Skeletal muscle satellite cell (primary cell): ENCODE results near the gene TBX10.
A peak's percentile ranks its signal among the peaks of the same experiment; 100 is the strongest.

ENCODE experiments used
- H3K27me3 ChIP-seq: 2 replicates; pipeline ENCODE4 v1.7.0; 2013; ENCODE audit warnings: low read length; ENCODE audit not compliant: control insufficient read depth, insufficient read depth
- H3K36me3 ChIP-seq: 2 replicates; pipeline ENCODE4 v1.7.0; 2013; ENCODE audit warnings: mild to moderate bottlenecking, control low read depth, low read length; ENCODE audit not compliant: insufficient read depth
- H3K4me1 ChIP-seq: 2 replicates; pipeline ENCODE4 v1.7.0; 2013; ENCODE audit warnings: low read length; ENCODE audit not compliant: control insufficient read depth, insufficient read depth
- H3K4me2 ChIP-seq: 2 replicates; pipeline ENCODE4 v1.7.0; 2013; ENCODE audit warnings: mild to moderate bottlenecking, low read length
- H3K4me3 ChIP-seq: 2 replicates; pipeline ENCODE4 v1.7.0; 2013; ENCODE audit warnings: low read length
- H3K9ac ChIP-seq: 2 replicates; pipeline ENCODE4 v1.7.0; 2013; ENCODE audit warnings: mild to moderate bottlenecking, low read depth, low read length, moderate library complexity
- H3K9me3 ChIP-seq: replicated peaks from 2 replicates; pipeline ENCODE4 v1.7.0; 2013; ENCODE audit warnings: mild to moderate bottlenecking, control low read depth, low read length

Gene TBX10

GRCh38 chr11:67613960-67614715 is 25.4 kb downstream of the TBX10 start:
- peaks cover 5% of the 10 kb centered on the region for H3K4me1 ChIP-seq
- peak overlapping the region; percentile 70 for H3K4me2 ChIP-seq
- H3K27me3 ChIP-seq: peaks cover 27% of the 10 kb centered on the region
- no peaks in the 10 kb centered on the region for H3K9me3 ChIP-seq
- H3K4me3 ChIP-seq: peak overlapping the region; percentile 46
- no peak overlapping the region for H3K9ac ChIP-seq
- peaks cover 15% of the 10 kb centered on the region for H3K36me3 ChIP-seq

DNA sequence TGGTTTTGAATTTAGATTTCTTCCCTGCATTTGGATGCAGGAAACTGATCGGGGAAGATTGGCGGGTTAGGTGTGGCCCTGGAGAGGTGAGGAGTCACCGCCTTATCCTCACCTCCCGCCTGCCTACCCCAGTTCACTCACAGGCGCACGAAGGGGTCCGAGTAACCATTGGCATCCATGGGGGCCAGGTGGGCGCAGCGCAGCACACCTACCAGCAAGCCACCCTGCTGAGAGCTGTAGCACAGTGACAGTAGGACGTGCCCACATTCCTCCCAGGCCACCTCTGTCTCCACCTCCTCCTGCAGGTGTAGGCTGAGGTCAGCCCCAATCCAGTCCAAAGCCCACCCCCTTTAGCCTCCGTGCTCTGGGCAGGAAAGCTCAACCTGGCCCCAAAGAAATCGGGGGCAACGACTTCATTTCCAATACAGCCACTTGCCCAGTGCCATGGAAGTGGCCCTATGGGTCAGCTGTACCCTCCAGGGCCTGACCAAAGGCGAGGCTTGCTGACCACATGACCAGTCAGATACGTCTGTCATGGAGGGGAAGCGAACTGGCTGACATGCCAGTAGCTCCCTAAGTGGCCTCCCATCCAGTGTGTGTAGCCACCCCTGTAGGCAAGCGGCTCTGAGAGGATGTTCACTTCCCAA is 26.1 kb downstream of the TBX10 start:
- no peaks in the 10 kb centered on the region for H3K9me3 ChIP-seq
- H3K4me2 ChIP-seq: peak overlapping the region; percentile 70
- peaks cover 20% of the 10 kb centered on the region for H3K36me3 ChIP-seq
- H3K4me1 ChIP-seq: peaks cover 5% of the 10 kb centered on the region
- H3K4me3 ChIP-seq: no peak overlapping the region
- H3K9ac ChIP-seq: no peak overlapping the region
- H3K27me3 ChIP-seq: peaks cover 27% of the 10 kb centered on the region

- Histone ChIP-seq H3K4me3 (no peak overlapping the region), H3K4me2 (no peak overlapping the region), H3K4me1 (peaks cover 6% of the 10 kb centered on the region), H3K9me3 (no peaks in the 10 kb centered on the region), H3K27me3 (peaks cover 25% of the 10 kb centered on the region), H3K9ac (no peak overlapping the region), H3K36me3 (peaks cover 20% of the 10 kb centered on the region)
Measured at GRCh38 chr11:67612751-67613150, 26.8 kb downstream of the TBX10 start.

GRCh38 chr11:67611704-67612587 is 27.6 kb downstream of the TBX10 start:
- Histone ChIP-seq H3K4me1 (peaks cover 10% of the 10 kb centered on the region), H3K36me3 (peaks cover 20% of the 10 kb centered on the region), H3K4me3 (no peak overlapping the region), H3K4me2 (no peak overlapping the region), H3K9me3 (no peaks in the 10 kb centered on the region), H3K9ac (no peak overlapping the region), H3K27me3 (peaks cover 17% of the 10 kb centered on the region)

GRCh38 chr11:67611165-67611564 is 28.4 kb downstream of the TBX10 start:
- Histone ChIP-seq H3K9me3 (no peaks in the 10 kb centered on the region), H3K4me1 (peaks cover 13% of the 10 kb centered on the region), H3K4me3 (no peak overlapping the region), H3K36me3 (peaks cover 20% of the 10 kb centered on the region), H3K4me2 (no peak overlapping the region), H3K9ac (no peak overlapping the region), H3K27me3 (peaks cover 11% of the 10 kb centered on the region)

- H3K4me1 ChIP-seq: peaks cover 15% of the 10 kb centered on the region
- peaks cover 20% of the 10 kb centered on the region for H3K36me3 ChIP-seq
- no peak overlapping the region for H3K9ac ChIP-seq
- no peaks in the 10 kb centered on the region for H3K9me3 ChIP-seq
- H3K4me2 ChIP-seq: no peak overlapping the region
- no peak overlapping the region for H3K4me3 ChIP-seq
- peaks cover 3% of the 10 kb centered on the region for H3K27me3 ChIP-seq
Measured at GRCh38 chr11:67610302-67610868, 29.2 kb downstream of the TBX10 start.

DNA sequence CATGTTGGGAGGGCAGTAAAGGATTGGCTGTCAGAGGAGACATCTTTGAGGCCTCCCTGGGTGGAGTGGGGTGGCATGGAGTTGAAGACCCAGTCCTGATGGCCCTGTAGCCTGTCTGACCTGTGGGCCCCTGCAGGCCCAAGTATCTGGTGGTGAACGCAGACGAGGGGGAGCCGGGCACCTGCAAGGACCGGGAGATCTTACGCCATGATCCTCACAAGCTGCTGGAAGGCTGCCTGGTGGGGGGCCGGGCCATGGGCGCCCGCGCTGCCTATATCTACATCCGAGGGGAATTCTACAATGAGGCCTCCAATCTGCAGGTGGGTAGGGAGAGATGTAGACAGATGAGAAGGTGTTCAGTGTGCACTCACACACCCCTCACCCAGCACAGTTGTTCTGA is 30.2 kb downstream of the TBX10 start:
- Histone ChIP-seq H3K9me3 (no peaks in the 10 kb centered on the region), H3K4me3 (no peak overlapping the region), H3K4me1 (peaks cover 15% of the 10 kb centered on the region), H3K27me3 (no peaks in the 10 kb centered on the region), H3K36me3 (peaks cover 20% of the 10 kb centered on the region), H3K4me2 (no peak overlapping the region), H3K9ac (no peak overlapping the region)

GRCh38 chr11:67608486-67608885 is 31.1 kb downstream of the TBX10 start:
- Histone ChIP-seq H3K9me3 (no peaks in the 10 kb centered on the region), H3K27me3 (no peaks in the 10 kb centered on the region), H3K36me3 (peaks cover 20% of the 10 kb centered on the region), H3K4me2 (no peak overlapping the region), H3K9ac (no peak overlapping the region), H3K4me3 (no peak overlapping the region), H3K4me1 (peaks cover 10% of the 10 kb centered on the region)

DNA sequence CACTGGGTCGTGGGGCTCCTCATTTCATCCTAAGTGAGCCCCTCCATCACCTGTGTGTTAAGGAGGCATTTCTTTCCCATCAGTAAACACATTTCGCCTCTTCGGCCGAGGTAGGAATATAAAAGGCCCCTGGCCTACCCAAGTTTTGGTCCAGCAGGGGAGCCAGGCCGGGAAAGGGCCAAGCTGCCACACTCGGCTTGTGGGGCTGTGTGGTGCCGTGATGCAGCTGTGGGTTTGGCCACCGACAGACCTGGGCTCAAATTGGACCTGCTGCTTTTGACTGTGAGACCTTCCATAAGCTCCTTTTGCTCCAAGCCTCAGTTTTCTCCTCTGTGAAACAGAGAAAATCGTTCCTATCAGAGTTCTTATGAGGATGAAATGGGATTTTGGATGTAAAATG is 32.1 kb downstream of the TBX10 start:
- Histone ChIP-seq H3K4me2 (peak overlapping the region; percentile 90), H3K36me3 (peaks cover 20% of the 10 kb centered on the region), H3K4me1 (peaks cover 10% of the 10 kb centered on the region), H3K27me3 (peaks cover 6% of the 10 kb centered on the region), H3K4me3 (peak overlapping the region; percentile 87), H3K9ac (peak overlapping the region; percentile 93), H3K9me3 (no peaks in the 10 kb centered on the region)

DNA sequence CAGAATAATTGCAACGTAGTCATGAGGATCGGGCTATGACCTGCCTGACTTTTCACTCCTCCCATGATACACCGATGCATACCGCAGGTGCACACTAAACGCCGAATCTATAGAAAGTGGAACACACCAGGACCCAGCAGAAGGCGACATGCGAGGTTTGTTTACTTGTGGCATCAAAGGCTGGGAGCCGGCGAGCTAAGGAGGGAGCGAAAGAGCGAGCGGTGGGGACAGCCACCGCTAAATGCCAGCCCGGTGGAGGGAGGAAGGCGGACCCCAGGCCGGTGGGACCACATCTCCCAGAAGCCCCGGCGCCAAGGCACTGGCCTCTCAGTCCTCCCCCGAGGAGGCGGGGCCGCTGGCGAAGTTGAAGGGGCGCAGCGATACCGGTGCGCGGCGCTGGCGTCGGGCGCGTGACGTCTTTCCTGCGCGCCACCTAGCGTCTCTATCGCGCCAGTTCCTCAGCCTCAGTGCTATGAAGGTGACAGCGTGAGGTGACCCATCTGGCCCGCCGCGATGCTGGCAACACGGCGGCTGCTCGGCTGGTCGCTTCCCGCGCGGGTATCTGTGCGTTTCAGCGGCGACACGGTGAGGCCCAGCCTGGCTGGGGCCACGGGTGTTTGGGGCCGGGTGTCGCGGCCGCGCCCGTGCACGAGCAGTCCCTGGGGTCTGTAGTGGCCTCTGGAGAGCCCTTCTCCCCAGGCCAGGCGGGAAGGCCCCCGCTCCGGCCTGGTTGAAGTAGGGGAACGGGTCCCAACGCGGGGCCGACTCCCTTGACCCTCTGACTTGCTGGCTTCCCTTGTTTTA is 32.9 kb downstream of the TBX10 start, which contains the start of gene NDUFV1:
NDUFV1 (plus strand) TSS at position 445 of the 804 bp plus-strand sequence; CDS start at position 514, 69 bp downstream.
- Histone ChIP-seq H3K36me3 (peaks cover 18% of the 10 kb centered on the region), H3K4me3 (peak within 1 kb of the TSS; percentile 87), H3K4me2 (peak within 1 kb of the TSS; percentile 90), H3K27me3 (peaks cover 7% of the 10 kb centered on the region), H3K4me1 (peaks cover 10% of the 10 kb centered on the region), H3K9ac (peak within 1 kb of the TSS; percentile 93), H3K9me3 (no peaks in the 10 kb centered on the region)
